WTC11 (cell line): Measurements from ENCODE around the gene ROBO4. TPM values are rescaled to one million over a fixed set of nuclear protein-coding genes. Genes with fewer than 3 reads are reported as not detected.

Experiments
- ATAC-seq: fragments of 200-7000 bp; cut with Tn5 transposase; 2 replicates; pipeline ENCODE4 v1.10.0; 2021; ENCODE audit warnings: mild to moderate bottlenecking, moderate library complexity
- CTCF ChIA-PET: fragments of 300-600 bp; sonication (Branson Sonifier 250); formaldehyde crosslinking; loops from one replicate; lab custom pipeline; 2021; ENCODE audit warnings: antibody characterized with exemption; lab: Charles Lee
- POLR2A ChIA-PET: fragments of 350-600 bp; sonication (Branson Sonifier 250); formaldehyde crosslinking; loops from one replicate; lab custom pipeline; 2021; ENCODE audit warnings: antibody characterized with exemption; lab: Charles Lee
- DNase-seq: peaks from one replicate; pipeline ENCODE4 v3.0.0; 2021; ENCODE audit warnings: low spot score
- H3K27ac Mint-ChIP-seq: 2 replicates; pipeline ENCODE4 v1.8.0; 2021; ENCODE audit warnings: mixed read lengths
- H3K27me3 Mint-ChIP-seq: 2 replicates; pipeline ENCODE4 v1.8.0; 2021; ENCODE audit warnings: low read depth, mild to moderate bottlenecking, moderate library complexity, mixed read lengths
- H3K36me3 Mint-ChIP-seq: 2 replicates; pipeline ENCODE4 v1.8.0; 2021; ENCODE audit warnings: mixed read lengths
- H3K4me1 Mint-ChIP-seq: 2 replicates; pipeline ENCODE4 v1.8.0; 2022; ENCODE audit warnings: mixed read lengths
- H3K4me3 Mint-ChIP-seq: 2 replicates; pipeline ENCODE4 v1.8.0; 2021; ENCODE audit warnings: mild to moderate bottlenecking, moderate library complexity, mixed read lengths
- H3K9me3 Mint-ChIP-seq: 2 replicates; pipeline ENCODE4 v1.8.0; 2021; ENCODE audit warnings: mixed read lengths
- ELF4 ChIP-seq: sonication (generic); formaldehyde crosslinking; IDR thresholded peaks from 2 replicates; pipeline ENCODE4 v1.8.1; 2022; ENCODE audit warnings: low read depth, mild to moderate bottlenecking, moderate library complexity, missing genetic modification reagents
- GRHL2 ChIP-seq: fragments of 250-450 bp; sonication (Bioruptor Pico); IDR thresholded peaks from 2 replicates; pipeline ENCODE4 v1.8.0; 2022; ENCODE audit warnings: mild to moderate bottlenecking, moderate library complexity; ENCODE audit not compliant: insufficient replicate concordance, severe bottlenecking
- IRF2 ChIP-seq: sonication (generic); formaldehyde crosslinking; IDR thresholded peaks from 2 replicates; pipeline ENCODE4 v1.8.0; 2022; ENCODE audit warnings: low read depth, missing genetic modification reagents, borderline replicate concordance
- JUN ChIP-seq: sonication (generic); formaldehyde crosslinking; IDR thresholded peaks from 2 replicates; pipeline ENCODE4 v1.8.0; 2023; ENCODE audit warnings: mild to moderate bottlenecking, missing genetic modification reagents
- MYBL2 ChIP-seq: sonication (generic); formaldehyde crosslinking; IDR thresholded peaks from 2 replicates; pipeline ENCODE4 v1.8.1; 2023; ENCODE audit warnings: mild to moderate bottlenecking, moderate library complexity, missing genetic modification reagents
- PRRX2 ChIP-seq: fragments of 250-450 bp; sonication (Bioruptor Pico); IDR thresholded peaks from 2 replicates; pipeline ENCODE4 v1.8.0; 2021; ENCODE audit warnings: mild to moderate bottlenecking
- TEAD4 ChIP-seq: sonication (generic); formaldehyde crosslinking; IDR thresholded peaks from 2 replicates; pipeline ENCODE4 v1.8.0; 2022; ENCODE audit warnings: mild to moderate bottlenecking, missing genetic modification reagents
- TP53 ChIP-seq: sonication (generic); formaldehyde crosslinking; IDR thresholded peaks from 2 replicates; pipeline ENCODE4 v1.8.1; 2023; ENCODE audit warnings: mild to moderate bottlenecking, missing genetic modification reagents
- USF2 ChIP-seq: sonication (generic); formaldehyde crosslinking; IDR thresholded peaks from 2 replicates; pipeline ENCODE4 v1.8.1; 2023; ENCODE audit warnings: mild to moderate bottlenecking, missing genetic modification reagents, moderate library complexity
- ZBTB21 ChIP-seq: sonication (generic); formaldehyde crosslinking; IDR thresholded peaks from 2 replicates; pipeline ENCODE4 v1.8.1; 2023; ENCODE audit warnings: mild to moderate bottlenecking, missing genetic modification reagents, borderline replicate concordance
- ZNF121 ChIP-seq: sonication (generic); formaldehyde crosslinking; IDR thresholded peaks from 2 replicates; pipeline ENCODE4 v1.8.0; 2023; ENCODE audit warnings: missing genetic modification reagents
- ZNF317 ChIP-seq: sonication (generic); formaldehyde crosslinking; IDR thresholded peaks from 2 replicates; pipeline ENCODE4 v1.8.1; 2023; ENCODE audit warnings: low read depth, mild to moderate bottlenecking, moderate library complexity, missing genetic modification reagents, borderline replicate concordance
- total RNA-seq: library from RNA; stranded (reverse); gene quantifications from 3 replicates; pipeline ENCODE4 v1.2.3, GENCODE V29; 2021
- TF ChIP-seq, protein P1 (sequence below): fragments of 250-450 bp; sonication (Bioruptor Pico); IDR thresholded peaks from 2 replicates; pipeline ENCODE4 v1.9.0; 2021; ENCODE audit warnings: mild to moderate bottlenecking
- TF ChIP-seq, protein P2 (sequence below): sonication (generic); formaldehyde crosslinking; IDR thresholded peaks from 2 replicates; pipeline ENCODE4 v1.8.0; 2023; ENCODE audit warnings: missing genetic modification reagents
- TF ChIP-seq, protein P3 (sequence below): sonication (generic); formaldehyde crosslinking; conservative IDR thresholded peaks from 2 replicates; pipeline ENCODE4 v1.8.1; 2023; ENCODE audit warnings: mild to moderate bottlenecking, low read depth, missing genetic modification reagents, moderate library complexity

ROBO4 gene
- total RNA-seq, 1 experiment from 2014 or later: 0.13 TPM

GRCh38 chr11:124863137-124863825 is 34.4 kb downstream of the ROBO4 start (continued):
- TF ChIP-seq PRRX2 (no peak), ZNF317 (CRISPR knock-in tag) (peak; percentile 30; the same call in 1 of the 2 replicates), USF2 (CRISPR knock-in tag) (peak; percentile 72)

DNA sequence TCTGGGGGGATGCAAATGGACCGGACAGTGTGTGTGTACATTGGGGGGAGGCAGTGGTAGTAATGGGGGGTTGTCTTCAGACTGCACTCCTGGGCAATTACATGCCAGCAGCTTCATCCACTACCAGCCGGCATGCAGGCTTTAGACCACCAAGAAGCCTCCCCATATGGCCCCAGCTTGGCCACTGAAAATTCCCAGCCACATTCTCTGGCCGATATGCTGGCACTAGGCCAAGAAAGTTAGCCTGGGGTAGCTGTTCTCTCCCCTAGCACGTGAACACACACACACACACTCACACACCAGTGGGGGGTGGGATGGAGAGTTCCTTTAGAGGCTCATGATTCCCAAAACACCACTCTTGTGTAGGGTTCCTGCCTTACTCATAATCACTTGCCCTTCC is 36.0 kb downstream of the ROBO4 start:
- no peak overlapping the region for H3K4me3 Mint-ChIP-seq
- no peak overlapping the region for H3K27ac Mint-ChIP-seq
- peaks cover 83% of the 10 kb centered on the region for H3K27me3 Mint-ChIP-seq
- ATAC-seq (no peak), DNase-seq (no peak)
- CTCF ChIA-PET: interaction anchor here (0.9 to 2.0 kb wide), 2 partner anchors 15 to 25 kb away, joined by 3 to 5 read pairs; no protein-coding TSS in a partner anchor
- H3K36me3 Mint-ChIP-seq: no peaks in the 10 kb centered on the region
- TF ChIP-seq GRHL2: no peak
- no peak for TF ChIP-seq JUN (CRISPR knock-in tag)
- no peak for TF ChIP-seq TEAD4 (CRISPR knock-in tag)
- no peak for TF ChIP-seq MYBL2 (CRISPR knock-in tag)
- TF ChIP-seq TP53 (CRISPR knock-in tag): no peak
- TF ChIP-seq, protein P1, sequence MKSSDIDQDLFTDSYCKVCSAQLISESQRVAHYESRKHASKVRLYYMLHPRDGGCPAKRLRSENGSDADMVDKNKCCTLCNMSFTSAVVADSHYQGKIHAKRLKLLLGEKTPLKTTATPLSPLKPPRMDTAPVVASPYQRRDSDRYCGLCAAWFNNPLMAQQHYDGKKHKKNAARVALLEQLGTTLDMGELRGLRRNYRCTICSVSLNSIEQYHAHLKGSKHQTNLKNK (CRISPR knock-in tag): no peak
- POLR2A ChIA-PET: no interaction called here
- H3K4me1 Mint-ChIP-seq: peaks cover 26% of the 10 kb centered on the region
- H3K9me3 Mint-ChIP-seq: no peaks in the 10 kb centered on the region

DNA sequence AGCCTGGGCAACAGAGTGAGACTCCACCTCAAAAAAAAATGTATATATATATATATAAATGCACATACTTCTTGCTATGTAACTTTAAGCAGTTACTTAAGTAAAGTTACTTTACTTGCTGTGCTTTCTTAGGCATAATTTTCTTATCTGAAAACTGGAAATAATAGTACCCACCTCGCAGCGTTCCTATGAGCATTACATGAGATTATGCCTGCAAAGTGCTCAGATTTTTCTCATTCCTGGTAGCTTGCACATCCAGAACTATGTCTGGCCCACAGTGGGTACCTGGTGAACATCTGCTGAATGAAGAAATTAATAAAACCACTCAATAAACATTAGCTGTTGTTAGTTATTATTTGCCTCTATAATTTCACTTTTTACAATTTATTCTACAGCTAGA is 38.5 kb downstream of the ROBO4 start:
- H3K27ac Mint-ChIP-seq: no peak overlapping the region
- POLR2A ChIA-PET: no interaction called here
- peaks cover 19% of the 10 kb centered on the region for H3K4me1 Mint-ChIP-seq
- DNase-seq (no peak), ATAC-seq (no peak)
- CTCF ChIA-PET: no interaction called here
- no peak overlapping the region for H3K4me3 Mint-ChIP-seq
- H3K9me3 Mint-ChIP-seq: no peaks in the 10 kb centered on the region
- TF ChIP-seq, protein P1 (CRISPR knock-in tag): no peak
- H3K27me3 Mint-ChIP-seq: peaks cover 58% of the 10 kb centered on the region
- H3K36me3 Mint-ChIP-seq: no peaks in the 10 kb centered on the region

DNA sequence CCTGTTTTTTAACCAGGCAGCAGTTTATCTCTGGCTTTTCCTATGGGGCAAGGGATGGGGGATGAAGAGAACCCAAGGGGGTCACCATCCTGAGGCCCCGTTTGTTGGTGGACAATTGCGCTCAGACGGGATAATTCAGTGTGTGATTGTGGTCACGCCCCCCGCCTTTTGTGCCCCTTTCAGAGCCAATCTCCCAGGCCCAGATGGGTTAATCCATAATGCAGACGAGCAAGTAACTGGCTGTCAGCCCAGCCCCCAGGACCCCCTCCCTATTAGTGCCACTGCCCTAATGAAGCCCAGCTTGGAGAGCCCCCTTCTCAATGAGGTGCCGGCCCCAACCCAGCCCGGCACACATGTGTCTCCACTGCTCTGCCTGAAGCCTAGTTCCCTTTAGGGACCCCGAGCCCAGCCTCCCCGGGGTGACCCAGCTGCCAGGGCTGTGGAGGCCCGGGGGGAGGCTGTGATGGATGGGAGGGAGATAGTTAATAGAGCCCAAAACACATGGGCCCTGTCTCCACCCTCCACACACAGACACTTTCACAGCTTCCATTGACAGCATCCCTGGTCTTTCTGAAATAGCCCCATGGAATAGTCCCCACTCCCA is 51.5 kb downstream of the ROBO4 start:
- no peak overlapping the region for H3K27ac Mint-ChIP-seq
- ChIA-PET POLR2A (interaction anchor here (1.5 kb wide), 1 partner anchor 80 kb away, joined by 4 read pairs; no protein-coding TSS in a partner anchor), CTCF (interaction anchor here (1.0 to 1.3 kb wide), 3 partner anchors 8 to 500 kb away, joined by 3 to 4 read pairs (median 3); no protein-coding TSS in a partner anchor)
- peaks cover 26% of the 10 kb centered on the region for H3K4me1 Mint-ChIP-seq
- ATAC-seq: no peak
- no peak for DNase-seq
- no peaks in the 10 kb centered on the region for H3K9me3 Mint-ChIP-seq
- H3K4me3 Mint-ChIP-seq: no peak overlapping the region
- TF ChIP-seq ZBTB21 (CRISPR knock-in tag): no peak
- TF ChIP-seq, protein P2, sequence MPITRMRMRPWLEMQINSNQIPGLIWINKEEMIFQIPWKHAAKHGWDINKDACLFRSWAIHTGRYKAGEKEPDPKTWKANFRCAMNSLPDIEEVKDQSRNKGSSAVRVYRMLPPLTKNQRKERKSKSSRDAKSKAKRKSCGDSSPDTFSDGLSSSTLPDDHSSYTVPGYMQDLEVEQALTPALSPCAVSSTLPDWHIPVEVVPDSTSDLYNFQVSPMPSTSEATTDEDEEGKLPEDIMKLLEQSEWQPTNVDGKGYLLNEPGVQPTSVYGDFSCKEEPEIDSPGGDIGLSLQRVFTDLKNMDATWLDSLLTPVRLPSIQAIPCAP: no peak
- TF ChIP-seq USF2 (CRISPR knock-in tag): no peak
- TF ChIP-seq IRF2 (CRISPR knock-in tag): no peak
- no peak for TF ChIP-seq PRRX2
- no peak for TF ChIP-seq ELF4 (CRISPR knock-in tag)
- TF ChIP-seq, protein P3, sequence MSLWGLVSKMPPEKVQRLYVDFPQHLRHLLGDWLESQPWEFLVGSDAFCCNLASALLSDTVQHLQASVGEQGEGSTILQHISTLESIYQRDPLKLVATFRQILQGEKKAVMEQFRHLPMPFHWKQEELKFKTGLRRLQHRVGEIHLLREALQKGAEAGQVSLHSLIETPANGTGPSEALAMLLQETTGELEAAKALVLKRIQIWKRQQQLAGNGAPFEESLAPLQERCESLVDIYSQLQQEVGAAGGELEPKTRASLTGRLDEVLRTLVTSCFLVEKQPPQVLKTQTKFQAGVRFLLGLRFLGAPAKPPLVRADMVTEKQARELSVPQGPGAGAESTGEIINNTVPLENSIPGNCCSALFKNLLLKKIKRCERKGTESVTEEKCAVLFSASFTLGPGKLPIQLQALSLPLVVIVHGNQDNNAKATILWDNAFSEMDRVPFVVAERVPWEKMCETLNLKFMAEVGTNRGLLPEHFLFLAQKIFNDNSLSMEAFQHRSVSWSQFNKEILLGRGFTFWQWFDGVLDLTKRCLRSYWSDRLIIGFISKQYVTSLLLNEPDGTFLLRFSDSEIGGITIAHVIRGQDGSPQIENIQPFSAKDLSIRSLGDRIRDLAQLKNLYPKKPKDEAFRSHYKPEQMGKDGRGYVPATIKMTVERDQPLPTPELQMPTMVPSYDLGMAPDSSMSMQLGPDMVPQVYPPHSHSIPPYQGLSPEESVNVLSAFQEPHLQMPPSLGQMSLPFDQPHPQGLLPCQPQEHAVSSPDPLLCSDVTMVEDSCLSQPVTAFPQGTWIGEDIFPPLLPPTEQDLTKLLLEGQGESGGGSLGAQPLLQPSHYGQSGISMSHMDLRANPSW (CRISPR knock-in tag): no peak
- TF ChIP-seq ZNF121 (CRISPR knock-in tag): no peak
- H3K36me3 Mint-ChIP-seq: no peaks in the 10 kb centered on the region
- no peaks in the 10 kb centered on the region for H3K27me3 Mint-ChIP-seq
